GM06990 (cell line): ENCODE results near the gene KCNN3.

ENCODE experiments used
- DNase-seq: peaks from one replicate; pipeline ENCODE4 v3.0.0-alpha.2; 2011; ENCODE audit not compliant: insufficient read length; ENCODE audit errors: extremely low read depth
- H3K27me3 ChIP-seq: replicated peaks from 2 replicates; pipeline ENCODE4 v1.6.0; 2011; ENCODE audit warnings: low read length; ENCODE audit not compliant: control insufficient read depth, insufficient read depth
- H3K36me3 ChIP-seq: 2 replicates; pipeline ENCODE4 v1.5.1; 2011; ENCODE audit warnings: low read length; ENCODE audit not compliant: control insufficient read depth, insufficient read depth
- H3K4me3 ChIP-seq: replicated peaks from 2 replicates; pipeline ENCODE4 v1.5.1; 2011; ENCODE audit warnings: low read depth, mild to moderate bottlenecking, control low read depth, low read length
- TF ChIP-seq, protein P1 (sequence below): IDR thresholded peaks from 2 replicates; pipeline ENCODE4 v1.5.1; 2011; ENCODE audit warnings: low read length, control low read depth, mild to moderate bottlenecking, inconsistent platforms; ENCODE audit not compliant: insufficient read depth, poor library complexity, severe bottlenecking

The KCNN3 gene

DNA sequence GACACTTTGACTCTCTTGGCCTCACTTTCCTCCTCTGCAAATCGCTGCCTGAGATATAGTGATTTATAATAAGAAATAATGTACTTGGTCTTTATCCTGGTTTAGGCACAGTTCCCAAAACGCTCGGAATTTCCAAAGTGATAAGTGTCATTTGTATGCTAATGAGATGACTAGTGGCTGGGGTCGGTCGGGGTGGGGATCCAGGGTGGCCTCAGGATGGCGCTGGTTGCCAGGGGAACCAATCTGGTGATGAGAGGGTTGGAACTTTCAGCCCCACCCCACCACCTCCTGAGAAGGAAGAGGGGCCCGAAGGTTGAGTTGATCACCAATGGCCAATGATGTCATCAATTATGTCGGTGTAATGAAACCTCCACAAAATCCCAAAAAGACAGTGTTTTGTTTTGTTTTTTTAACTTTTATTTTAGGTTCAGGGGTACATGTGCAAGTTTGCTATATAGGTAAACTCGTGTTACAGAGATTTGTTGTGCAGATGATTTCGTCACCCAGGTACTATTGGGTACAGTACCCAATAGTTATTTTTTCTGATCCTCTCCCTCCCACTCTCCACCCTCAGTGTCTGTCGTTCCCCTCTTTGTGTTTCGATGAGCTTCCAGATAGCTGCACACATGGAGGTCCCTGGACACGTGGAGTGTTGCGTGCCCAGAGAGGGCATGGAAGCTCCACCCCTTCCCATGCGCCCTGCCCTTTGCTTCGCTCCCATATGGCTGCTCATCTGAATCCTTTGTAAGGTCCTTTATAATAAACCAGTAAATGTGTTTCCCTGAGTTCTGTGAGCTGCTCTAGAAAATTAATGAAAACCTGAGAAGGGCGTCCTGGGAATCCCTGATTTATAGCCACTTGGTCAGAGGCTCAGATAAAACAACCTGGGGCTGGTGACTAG lies 97.2 kb downstream of the KCNN3 start:
- no peak for DNase-seq
- TF ChIP-seq, protein P1, sequence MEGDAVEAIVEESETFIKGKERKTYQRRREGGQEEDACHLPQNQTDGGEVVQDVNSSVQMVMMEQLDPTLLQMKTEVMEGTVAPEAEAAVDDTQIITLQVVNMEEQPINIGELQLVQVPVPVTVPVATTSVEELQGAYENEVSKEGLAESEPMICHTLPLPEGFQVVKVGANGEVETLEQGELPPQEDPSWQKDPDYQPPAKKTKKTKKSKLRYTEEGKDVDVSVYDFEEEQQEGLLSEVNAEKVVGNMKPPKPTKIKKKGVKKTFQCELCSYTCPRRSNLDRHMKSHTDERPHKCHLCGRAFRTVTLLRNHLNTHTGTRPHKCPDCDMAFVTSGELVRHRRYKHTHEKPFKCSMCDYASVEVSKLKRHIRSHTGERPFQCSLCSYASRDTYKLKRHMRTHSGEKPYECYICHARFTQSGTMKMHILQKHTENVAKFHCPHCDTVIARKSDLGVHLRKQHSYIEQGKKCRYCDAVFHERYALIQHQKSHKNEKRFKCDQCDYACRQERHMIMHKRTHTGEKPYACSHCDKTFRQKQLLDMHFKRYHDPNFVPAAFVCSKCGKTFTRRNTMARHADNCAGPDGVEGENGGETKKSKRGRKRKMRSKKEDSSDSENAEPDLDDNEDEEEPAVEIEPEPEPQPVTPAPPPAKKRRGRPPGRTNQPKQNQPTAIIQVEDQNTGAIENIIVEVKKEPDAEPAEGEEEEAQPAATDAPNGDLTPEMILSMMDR = peak; percentile 23
- H3K36me3 ChIP-seq = peaks cover 15% of the 10 kb centered on the region
- no peak overlapping the region for H3K4me3 ChIP-seq
- H3K27me3 ChIP-seq = no peaks in the 10 kb centered on the region

DNA sequence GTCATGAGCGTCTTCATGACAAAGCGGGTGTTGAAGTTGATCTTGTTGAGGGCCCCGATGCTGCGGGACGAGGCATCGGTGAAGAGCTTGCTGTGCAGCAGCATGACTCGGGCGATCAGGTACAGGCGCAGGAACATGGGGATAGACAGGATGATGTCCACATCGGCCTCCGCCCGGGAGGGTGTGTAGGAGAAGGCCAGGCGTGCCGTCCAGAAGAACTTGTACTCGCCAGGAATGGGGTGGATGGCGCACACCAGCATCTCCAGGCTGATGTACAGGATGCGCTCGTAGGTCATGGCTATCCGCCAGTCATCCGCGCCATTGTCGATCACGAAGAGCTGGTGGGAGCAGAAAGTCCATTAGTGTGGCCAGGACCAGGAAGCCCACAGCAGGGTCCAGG lies 98.0 kb downstream of the KCNN3 start:
- H3K4me3 ChIP-seq = no peak overlapping the region
- TF ChIP-seq, protein P1 = no peak
- H3K36me3 ChIP-seq = peaks cover 15% of the 10 kb centered on the region
- no peak for DNase-seq
- H3K27me3 ChIP-seq = no peaks in the 10 kb centered on the region

DNA sequence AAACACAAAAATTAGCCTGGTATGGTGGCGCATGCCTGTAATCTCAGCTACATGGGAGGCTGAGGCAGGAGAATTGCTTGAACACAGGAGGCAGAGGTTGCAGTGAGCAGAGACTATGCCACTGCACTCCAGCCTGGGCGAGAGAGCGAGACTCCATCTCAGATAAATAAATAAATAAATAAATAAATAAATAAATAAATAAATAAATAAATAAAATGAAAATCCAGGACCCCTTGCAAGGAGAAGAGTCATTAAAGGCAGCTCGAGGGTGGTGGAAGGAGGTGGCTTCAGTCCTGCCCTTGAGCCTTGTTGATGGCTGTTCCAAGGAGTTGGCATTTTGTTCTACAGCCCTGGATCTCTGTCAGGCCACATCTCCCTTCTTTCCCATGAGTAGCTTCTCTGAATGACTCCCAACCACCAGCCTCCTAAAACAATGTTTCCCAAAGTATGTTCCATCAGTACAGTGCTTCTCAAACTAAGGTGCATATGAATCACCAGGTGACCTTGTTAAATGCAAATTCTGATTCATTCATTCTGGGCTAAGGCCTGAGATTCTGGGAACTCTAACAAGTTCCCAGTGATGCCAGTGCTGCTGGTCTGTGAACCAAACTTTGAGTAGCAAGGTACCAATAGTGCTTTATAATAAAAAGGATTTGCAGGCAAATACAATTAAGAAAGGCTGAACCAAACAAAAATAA lies 99.0 kb downstream of the KCNN3 start:
- Histone ChIP-seq H3K4me3 (no peak overlapping the region), H3K27me3 (no peaks in the 10 kb centered on the region), H3K36me3 (peaks cover 15% of the 10 kb centered on the region)
- TF ChIP-seq, protein P1 = no peak
- DNase-seq = no peak

DNA sequence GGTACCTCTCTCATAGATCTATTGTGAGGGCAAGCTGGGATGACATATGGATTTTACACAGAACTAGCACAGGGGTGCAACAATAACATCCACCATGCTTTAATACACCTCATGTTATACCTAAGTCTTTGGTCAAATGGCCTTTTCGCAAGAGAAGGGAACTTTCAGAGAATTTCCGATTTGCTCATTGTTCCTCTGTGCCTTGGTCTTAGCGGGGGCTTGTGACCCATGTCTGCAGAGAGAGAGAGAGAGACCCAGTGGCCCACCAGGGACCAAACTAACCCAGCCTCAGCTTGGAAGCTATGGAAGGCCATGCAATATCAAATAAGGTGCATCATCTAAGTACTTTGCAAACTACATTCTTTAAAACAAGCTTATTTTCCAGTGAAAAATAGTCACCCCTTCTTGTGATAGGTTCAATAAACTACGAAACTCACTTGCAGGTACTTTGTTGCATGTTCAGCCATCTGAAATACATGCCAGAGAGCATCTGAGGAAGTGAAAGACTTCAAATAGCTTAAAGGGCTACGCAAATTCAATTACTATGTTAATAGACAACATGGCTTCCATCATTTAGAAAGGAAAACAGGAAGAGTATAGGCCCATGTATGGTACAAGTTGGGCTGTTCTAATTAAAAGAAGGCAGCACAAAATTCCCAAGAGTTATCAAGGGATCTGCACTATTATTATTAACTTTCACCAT lies 100.7 kb downstream of the KCNN3 start:
- TF ChIP-seq, protein P1 = no peak
- Histone ChIP-seq H3K27me3 (no peaks in the 10 kb centered on the region), H3K4me3 (no peak overlapping the region), H3K36me3 (peaks cover 15% of the 10 kb centered on the region)
- DNase-seq = no peak

DNA sequence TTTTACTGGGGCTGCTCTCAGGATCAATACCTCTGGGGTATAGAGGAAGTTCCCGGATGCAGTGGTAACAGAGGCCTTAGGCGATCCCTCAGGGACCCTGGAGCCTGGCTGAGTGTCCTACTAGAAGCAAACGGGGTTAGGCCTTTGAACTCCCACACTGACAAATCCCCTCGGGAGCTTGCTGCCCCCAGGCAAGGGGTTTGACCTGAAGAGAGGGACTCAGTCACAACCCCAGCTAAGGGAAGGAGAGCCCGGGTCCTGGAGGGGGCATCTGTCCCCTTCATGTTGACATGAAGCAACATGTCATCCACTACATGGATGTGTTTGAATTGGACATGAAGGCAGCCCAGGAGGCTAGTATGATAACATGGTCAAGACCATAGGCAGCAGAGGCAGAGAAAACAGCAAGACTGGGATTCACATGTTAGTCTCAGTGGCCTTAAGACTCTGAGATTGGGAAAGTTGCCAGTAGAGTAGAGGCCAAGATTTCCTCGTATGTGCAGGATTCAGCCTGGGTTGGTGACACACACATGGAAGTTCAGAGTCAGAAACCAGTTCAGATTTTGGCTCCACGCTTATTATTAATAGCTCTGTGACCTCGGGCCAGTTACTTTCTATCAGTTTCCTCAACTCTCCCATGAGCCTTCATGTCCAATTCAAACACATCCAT lies 101.5 kb downstream of the KCNN3 start:
- Histone ChIP-seq H3K27me3 (no peaks in the 10 kb centered on the region), H3K4me3 (no peak overlapping the region), H3K36me3 (peaks cover 15% of the 10 kb centered on the region)
- DNase-seq = no peak
- TF ChIP-seq, protein P1 = no peak
